T-helper 1 cell treated with Interleukin-12 subunit alpha and Interleukin-12 subunit beta and Interleukin-4 antibody, amounts not matched to agents 30 ng/mL and 1 ng/mL, for 36 hours (primary cell): ENCODE measurements around the gene HAGHL. TPM values are rescaled to one million over a fixed set of nuclear protein-coding genes. Genes with fewer than 3 reads are reported as not detected.
"Not testable (repeated sequence)": the region's sequence is repeated elsewhere in the genome, so short reads cannot be mapped to it uniquely, and the experiment has no call there.

Source experiments
- intact Hi-C: fragments of 100-400 bp; cut with micrococcal nuclease; formaldehyde crosslinking; loops from one replicate; pipeline ENCODE4 v1.15.1; 2024
- total RNA-seq: library from RNA; stranded (reverse); gene quantifications from 2 replicates; pipeline ENCODE4 v1.2.3, GENCODE V29; 2022

HAGHL gene
- total RNA-seq, 1 donor from 2014 or later: 5.1 TPM

GRCh38 chr16:750485-750884, 23.6 kb downstream of the HAGHL start:
- intact Hi-C loops: no loop called here

- intact Hi-C loops: no loop called here
Measured at GRCh38 chr16:751152-752006, 24.5 kb downstream of the HAGHL start.

GRCh38 chr16:752007-752312, 25.1 kb downstream of the HAGHL start:
- intact Hi-C loops: no loop called here

- intact Hi-C loops: not testable (repeated sequence)
Measured at GRCh38 chr16:754121-754607, 27.3 kb downstream of the HAGHL start.

- intact Hi-C loops: no loop called here
Measured at GRCh38 chr16:754656-755055, 27.8 kb downstream of the HAGHL start.

GRCh38 chr16:756428-756827, 29.5 kb downstream of the HAGHL start:
- intact Hi-C loops: no loop called here

- intact Hi-C loops: no loop called here
Measured at GRCh38 chr16:759110-759910, 32.4 kb downstream of the HAGHL start.

GRCh38 chr16:760065-760464, 33.2 kb downstream of the HAGHL start:
- intact Hi-C loops: no loop called here

GRCh38 chr16:760545-761343, 33.8 kb downstream of the HAGHL start, which contains the start of gene MSLN:
Gene MSLN, plus strand, starts transcription at chr16:760734. Its CDS starts 1,947 bp downstream, at chr16:762681.
- intact Hi-C loops: no loop called here

- intact Hi-C loops: no loop called here
Measured at GRCh38 chr16:761625-762513, 35.0 kb downstream of the HAGHL start.

GRCh38 chr16:762595-763268, 35.8 kb downstream of the HAGHL start:
- intact Hi-C loops: no loop called here

GRCh38 chr16:763369-764183, 36.7 kb downstream of the HAGHL start:
- intact Hi-C loops: no loop called here

GRCh38 chr16:764184-764750, 37.4 kb downstream of the HAGHL start:
- intact Hi-C loops: no loop called here

- intact Hi-C loops: no loop called here
Measured at GRCh38 chr16:764848-765487, 38.1 kb downstream of the HAGHL start.

- intact Hi-C loops: no loop called here
Measured at GRCh38 chr16:765488-765865, 38.6 kb downstream of the HAGHL start.

GRCh38 chr16:766008-766819, 39.3 kb downstream of the HAGHL start:
- intact Hi-C loops: no loop called here

- intact Hi-C loops: no loop called here
Measured at GRCh38 chr16:766820-767640, 40.1 kb downstream of the HAGHL start.
